SIG-M5 (cell line): ENCODE data around the gene RGS7.
"Not testable (repeated sequence)": the region's sequence is repeated elsewhere in the genome, so short reads cannot be mapped to it uniquely, and the experiment has no call there.

Source experiments
- DNase-seq: peaks from one replicate; lab custom pipeline; 2025; lab: John Stamatoyannopoulos, UW

The RGS7 gene

DNA sequence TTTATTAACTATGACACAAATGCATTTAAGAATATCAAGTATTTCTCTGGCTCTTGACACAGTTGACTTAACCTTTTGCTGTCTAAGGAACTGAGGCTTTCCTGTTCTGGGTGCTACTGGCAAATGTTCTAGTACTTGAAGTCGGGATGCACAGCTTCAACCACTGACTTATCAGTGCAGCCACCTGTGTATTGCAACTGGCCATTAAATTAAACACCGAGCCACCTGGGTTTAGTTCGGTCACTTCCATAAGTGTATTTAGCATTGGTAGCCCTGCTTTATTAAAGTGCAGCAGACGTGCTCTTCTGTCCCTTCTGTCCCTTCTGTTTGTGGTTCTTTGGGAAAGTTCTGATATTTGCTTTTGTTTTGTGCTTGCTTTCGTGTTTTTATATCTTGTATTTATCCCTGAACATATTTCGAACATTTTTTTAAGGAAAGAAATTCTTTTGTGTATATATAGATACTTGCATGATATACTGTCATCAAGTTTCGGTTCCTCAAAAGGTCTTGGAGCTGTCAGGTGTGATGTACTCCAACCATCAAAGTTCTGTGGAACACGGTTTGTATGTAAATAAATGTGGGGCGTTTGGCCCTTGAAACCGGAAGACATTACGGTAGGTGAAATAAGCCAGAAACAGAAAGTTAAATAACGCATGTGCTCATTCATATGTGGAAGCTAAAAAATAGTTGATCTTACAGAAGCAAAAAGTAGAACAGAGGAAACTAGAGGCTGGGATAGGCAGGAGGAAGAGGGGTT is 447.1 kb downstream of the RGS7 start:
- no peak for DNase-seq

DNA sequence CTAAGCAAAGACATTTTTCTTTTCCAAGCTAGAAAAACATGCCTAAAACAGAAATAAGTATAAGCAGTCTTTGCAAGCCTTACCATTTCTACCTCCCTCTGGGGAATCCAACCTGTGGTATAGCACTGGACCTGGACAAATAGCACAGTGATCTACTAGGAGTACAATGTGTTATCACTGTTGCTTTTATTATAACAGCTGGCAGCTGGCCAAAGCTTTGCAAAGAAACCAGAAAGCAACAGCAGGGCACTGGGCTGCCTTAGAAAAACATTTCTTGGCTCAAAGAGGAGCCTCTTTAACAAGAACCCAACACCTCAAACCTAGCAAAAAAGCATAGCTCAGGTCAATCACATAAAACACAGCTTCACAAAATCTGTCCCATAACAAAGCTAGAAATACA is 450.5 kb downstream of the RGS7 start:
- DNase-seq = no peak

DNA sequence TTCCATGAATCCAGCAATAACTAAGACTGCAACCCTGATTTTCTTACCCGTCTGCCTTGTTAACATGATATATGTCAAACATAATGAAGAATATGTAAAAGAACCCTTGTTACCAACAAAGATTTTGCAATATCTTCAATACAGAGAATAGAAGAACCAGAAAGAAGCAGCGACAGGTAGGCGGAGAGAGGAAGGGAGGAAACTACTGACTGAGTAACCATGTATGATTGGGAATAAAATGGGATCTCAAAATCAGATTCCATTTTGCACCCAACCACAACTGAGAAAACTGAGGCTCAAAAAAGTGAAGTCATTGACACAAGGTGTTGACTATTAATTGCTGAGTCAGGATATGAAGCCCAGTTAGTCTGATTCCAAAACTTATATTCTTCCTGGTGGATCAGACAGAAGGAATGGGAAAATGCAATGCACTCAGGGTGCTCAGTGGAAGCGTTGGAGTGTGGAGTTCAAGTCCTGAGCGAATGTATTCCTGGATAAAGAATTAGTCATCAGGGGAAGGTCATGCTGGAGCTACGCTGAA is 451.7 kb downstream of the RGS7 start:
- no peak for DNase-seq

DNA sequence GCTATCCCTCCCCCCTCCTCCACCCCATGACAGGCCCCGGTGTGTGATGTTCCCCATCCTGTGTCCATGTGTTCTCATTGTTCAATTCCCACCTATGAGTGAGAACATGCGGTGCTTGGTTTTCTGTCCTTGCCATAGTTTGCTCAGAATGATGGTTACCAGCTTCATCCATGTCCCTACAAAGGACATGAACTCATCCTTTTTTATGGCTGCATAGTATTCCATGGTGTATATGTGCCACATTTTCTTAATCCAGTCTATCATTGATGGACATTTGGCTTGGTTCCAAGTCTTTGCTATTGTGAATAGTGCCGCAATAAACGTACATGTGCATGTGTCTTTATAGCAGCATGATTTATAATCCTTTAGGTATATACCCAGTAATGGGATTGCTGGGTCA is 461.6 kb downstream of the RGS7 start:
- DNase-seq = not testable (repeated sequence)

DNA sequence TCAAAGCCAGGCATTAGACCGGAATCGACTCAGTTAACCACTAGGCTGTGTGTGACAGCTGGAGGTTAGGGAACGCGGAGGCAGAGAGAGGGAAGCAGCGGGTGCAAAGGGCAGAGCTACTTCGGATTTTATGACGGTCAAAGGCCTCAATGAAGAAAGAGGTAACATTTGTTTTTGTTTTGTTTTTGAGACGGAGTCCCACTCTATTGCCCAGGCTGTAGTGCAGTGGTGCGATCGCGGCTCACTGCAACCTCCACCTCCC is 468.3 kb downstream of the RGS7 start:
- DNase-seq = no peak

DNA sequence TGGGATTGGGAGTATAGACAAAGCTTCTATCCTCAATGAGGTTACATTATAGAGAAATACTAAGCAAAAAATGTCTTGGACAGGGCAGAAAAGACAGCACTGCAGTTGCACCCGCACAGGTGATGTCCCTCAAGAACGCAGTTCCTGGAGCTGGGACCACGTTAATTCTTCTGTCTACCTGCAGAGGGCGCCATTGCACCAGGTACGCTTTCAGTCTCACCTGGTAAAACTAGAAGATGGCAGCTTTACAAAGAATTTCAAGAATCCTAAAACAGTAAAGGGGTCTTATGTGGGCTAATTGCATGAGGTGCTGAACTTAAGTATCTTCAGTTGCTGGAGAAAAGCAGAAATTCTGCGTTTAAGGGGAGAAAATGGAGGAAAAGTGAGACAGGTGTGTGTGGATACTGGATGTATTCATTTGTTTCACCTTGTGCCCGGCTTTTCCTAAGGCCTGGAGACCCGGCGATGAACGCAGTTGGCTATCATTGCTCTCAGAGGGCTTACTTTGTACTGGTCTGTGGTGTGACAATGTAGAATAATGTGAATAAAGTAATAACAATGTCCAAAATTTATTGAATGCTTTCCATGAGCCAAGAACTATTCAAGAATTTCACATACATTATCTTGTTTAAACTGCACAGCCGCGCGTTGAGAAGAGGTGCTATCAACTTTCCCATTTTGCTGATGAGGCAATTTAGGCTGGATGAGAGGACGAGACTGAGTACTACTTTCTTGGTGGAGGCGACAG is 468.8 kb downstream of the RGS7 start:
- DNase-seq = no peak

DNA sequence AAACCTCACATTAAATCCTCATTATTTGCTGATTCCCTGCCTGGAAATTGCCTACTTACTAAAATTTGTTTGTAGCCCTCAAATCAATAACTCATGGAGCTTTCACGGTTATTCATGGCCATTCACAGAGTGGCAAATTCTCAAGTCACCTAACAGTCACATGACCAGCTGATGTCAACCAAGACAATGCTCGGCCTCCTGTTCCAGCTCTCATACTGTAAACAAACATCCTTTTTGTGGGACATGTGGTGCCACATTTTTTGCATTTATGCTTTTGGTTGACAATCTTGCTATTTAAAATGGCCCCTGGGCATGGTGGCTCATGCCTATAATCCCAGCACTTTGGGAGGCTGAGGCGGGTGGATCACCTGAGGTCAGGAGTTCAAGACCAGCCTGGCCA is 473.5 kb downstream of the RGS7 start:
- no peak for DNase-seq

DNA sequence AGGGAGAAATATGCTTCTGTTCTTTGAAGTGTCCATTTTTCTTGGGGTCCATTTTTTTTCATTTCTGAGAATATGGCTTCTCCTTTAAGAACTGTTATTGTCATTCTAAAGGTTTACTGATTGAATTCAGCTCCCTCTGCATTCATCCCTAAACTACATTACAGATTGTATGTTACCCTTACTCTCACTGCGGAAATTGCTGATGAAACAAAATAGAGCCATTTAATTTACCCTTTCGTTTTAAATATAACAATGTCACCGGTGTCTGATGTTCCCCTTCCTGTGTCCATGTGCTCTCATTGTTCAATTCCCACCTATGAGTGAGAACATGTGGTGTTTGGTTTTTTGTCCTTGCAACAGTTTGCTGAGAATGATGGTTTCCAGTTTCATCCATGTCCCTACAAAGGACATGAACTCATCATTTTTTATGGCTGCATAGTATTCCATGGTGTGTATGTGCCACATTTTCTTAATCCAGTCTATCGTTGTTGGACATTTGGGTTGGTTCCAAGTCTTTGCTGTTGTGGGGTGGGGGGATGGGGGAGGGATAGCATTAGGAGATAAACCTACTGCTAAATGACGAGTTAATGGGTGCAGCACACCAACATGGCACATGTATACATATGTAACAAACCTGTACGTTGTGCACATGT is 474.2 kb downstream of the RGS7 start:
- DNase-seq = not testable (repeated sequence)

DNA sequence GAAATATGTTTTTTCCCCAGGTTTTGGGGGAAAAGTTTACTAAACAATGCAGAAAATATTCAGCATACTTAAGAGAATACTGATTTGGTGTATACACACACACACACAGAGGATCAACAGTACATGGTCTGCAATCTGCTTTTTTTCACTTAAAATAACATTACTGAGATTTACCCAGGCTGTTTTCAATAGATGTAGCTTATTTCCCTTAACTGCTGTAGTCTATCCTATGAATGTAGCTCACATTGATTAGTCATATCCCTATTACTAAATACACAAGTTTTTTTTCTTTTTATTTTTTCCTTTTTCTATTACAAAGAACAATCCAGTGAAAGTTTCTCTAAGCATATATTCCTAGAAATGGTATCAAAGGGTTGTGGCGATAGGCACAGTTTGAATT is 478.4 kb downstream of the RGS7 start:
- no peak for DNase-seq

DNA sequence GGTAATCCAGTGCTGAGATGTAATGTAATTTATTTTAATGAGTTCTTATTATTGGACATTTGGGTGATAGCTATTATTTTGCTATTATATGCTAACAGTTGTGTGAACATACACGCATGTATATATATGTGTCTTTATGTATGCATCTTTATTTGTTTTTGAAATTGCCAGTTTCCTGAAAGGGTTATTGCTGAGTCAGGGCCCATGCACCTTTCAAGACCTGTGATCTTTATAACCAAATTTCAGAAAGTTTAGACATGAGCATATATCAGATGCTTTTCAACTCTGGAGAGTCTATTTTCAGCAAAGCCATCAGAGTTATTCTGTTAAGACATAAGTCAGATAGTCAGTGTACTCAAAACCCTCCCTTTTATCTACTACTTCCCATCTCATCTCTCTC is 479.4 kb downstream of the RGS7 start:
- no peak for DNase-seq

DNA sequence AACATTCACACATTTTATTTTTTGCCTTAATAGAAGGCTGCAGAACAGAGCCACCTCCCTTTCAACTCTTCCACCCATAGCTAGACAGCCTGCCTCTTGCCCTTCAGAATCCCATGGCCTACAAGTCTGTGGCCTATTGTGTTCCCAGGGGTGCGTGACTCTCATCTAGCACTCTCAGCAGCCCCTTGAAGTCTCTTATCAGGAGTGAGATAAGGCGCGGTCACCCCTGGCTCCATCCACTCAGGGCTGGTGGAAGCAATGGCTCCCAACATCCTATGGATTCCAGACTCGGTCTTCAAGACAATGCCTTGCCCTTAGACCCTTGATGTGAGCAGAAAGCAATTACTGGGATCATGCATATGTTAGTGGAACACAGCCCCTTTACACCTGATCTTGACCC is 480.9 kb downstream of the RGS7 start:
- DNase-seq = no peak

DNA sequence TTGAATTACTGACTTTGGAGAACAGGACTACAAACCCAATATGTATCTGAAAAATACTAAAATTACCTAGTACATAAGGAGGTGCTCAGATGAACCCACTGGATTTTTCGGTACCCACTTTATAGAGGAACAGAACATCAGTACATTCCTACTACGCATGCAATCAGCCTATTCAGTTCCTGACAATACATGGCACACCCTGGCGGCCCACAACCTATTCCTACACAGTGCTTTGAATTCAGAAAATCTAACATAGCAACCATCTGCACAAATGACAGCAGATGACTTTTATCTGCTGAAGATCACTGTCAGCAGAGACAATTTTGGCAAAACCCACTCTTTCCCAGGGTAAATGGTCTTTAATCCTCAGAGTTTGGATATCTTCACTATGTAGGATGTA is 487.9 kb downstream of the RGS7 start:
- DNase-seq = no peak

DNA sequence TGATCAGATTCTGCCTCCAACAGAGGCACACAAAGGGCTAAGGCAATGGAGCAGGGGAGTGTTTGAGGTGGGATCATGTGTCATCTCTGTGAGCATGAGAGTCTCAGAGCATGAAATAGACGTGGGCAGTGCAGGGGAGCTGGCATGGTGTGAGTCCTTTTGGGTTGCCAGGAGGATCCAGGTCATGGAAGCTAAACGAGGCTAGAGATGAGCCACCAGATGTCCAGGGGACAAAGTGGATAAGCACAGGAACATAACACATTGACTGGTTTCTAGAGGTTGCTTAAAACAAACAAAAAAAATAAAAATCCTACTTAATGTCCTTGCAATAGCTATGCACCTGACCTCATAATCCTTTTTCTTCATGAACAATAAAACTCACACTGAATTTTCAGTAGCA is 490.3 kb downstream of the RGS7 start:
- DNase-seq = no peak

DNA sequence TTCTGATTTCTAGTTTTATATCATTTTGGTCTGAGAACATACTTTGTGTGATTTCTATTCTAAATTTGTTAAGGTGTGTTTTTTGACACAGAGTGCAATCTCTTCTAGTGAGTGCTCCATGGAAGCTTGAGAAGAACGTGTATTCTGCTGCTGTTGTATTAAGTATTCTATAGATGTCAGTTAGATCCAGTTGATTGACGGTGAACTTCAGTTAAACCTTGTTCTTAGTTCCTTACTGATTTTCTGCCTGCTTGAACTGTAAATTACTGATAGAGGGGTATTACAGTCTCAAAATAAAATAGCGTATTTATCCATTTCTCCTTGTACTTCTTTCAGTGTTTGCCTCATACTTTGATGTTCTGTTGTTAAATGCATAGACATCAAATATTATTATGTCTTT is 497.0 kb downstream of the RGS7 start:
- no peak for DNase-seq

DNA sequence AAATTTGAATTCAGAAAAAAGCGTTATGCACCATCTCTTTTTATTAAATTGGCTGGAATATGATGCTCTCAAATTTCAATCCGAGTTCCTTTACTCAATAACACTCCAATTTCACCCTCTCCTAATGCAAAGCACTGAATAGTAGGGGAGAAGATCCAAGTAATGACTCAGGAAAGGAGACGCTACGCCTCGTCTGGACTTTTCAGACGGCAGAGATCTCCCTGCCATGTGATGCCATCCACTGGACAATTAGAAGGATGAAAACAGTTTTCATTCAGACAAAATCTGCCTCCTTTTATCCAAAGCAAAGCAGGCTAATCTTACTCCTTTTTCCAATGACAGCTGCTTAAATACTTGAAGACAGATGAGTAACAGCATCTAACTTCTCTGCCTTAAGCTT is 502.6 kb downstream of the RGS7 start:
- DNase-seq = no peak

DNA sequence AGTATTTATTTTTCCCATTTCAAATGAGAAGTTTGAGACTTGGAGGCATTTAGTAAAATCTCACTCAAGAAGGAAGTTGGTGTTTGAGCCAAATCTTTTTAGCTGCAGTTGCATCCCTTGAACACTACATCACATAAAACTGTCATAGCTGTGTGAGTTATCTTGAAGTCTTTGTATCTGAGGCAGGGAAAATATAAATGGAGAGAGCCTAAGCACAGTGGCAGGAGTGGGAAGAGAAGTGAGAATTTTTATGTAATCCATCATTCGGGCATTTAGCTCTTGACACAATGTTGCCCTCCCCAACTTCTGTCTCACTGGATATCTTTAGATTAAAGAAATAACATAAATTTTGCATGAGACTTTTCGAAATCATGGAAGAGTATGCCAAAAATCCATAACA is 509.7 kb downstream of the RGS7 start:
- no peak for DNase-seq

DNA sequence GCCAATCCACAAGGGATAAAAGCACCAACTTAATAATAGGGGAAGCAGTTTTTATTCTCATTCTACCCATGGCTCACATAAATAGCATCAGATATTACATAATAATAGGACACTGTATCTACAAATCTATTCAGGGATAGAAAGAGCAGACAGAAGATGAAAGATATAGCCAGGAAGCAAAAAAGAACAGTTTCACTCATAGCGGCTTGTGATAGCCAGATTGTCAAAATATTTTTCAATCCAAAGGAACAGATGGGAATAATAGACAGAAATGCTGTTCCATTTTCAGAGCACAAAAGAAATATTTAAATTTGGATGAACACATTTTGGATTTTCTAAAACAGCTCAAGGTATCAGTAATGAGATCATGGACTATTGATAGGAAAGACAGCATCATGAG is 512.5 kb downstream of the RGS7 start:
- no peak for DNase-seq

DNA sequence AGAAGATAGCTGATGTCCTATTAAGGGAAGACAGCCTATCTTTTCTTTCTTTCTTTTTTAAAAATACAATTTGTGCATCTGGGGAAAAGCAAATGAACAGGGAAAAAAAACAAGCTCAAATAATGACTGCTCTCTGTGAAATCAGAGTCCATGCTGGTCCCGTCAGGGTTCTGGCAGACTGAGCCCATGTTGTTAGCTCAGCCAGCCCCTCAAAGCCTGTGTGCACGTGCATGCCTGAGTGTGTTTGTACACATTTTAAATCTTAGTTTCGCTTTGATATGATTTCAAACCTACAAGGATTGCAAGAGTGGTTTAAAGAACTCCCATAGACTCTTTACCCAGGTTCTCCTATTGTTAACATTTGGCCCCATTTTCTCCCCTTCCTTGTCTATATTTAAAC is 513.2 kb downstream of the RGS7 start:
- DNase-seq = no peak

DNA sequence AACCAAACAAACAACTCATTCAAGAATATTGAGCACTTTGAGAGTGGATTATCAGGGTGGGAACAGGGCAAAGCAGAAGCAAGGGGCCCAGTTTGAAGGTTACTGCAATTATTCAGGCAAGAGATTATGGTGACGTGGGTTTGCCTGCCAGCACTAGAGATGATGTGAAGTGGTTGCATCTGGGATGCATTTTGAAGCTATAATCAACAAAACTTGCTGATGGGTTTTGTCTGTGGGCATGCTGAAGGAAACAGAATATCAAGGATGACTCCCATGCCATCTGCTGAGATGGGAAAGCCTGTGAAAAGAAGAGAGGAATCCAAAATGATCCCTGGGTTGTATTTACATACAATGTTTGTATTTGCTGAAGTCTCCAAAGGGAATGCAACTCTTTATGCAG is 520.7 kb downstream of the RGS7 start:
- DNase-seq = no peak

DNA sequence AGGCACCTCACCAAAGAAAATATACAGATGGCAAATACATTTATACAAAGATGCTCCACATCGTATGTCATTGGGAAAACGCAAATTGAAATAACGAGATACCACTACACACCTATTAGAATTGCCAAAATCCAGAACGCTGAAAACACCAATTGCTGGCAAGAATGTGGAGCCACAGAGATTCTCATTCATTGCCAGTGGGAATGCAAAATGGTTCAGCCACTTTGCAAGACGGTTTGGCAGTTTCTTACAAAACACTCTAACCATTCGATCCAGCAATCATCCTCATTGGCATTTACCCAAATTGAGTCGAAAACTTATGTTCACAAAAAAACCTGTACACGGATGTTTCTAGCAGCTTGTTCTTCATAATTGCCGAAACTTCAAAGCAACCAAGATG is 521.7 kb downstream of the RGS7 start:
- DNase-seq = no peak

DNA sequence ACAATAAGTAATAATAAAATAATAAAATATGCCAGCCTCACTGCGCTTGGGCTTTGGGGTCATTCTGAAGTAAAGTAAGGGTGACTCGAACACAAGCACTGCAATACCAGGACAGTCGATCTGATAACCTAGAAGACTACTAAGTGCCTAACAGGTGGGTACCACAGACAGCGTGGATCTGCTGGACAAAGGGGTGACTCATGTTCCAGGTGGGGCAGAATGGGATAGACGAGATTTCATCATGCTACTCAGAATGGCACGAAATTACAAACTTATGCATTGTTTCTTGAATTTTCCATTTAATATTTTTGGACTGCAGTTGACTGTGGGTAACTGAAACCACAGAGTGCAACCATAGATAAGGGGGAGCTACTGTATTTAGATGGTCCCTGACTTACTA is 523.9 kb downstream of the RGS7 start:
- DNase-seq = no peak

DNA sequence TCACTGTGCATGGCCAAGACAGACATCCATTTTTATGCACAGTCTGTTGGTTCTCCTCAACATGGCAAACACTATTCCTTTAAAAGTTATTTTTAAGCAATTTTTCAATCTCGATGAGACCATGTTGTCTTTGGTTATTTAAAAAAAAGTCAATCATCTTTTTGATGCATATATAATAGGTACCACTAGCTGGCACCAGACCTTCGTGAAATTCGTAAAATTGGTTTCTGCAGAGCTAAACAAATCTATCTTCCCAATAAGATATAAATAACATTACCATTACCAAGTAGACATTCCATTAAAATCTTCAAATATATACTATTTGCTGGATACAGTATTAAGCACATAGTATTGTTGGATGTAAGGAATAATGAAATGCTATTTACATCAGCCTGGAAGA is 525.1 kb downstream of the RGS7 start:
- DNase-seq = no peak

DNA sequence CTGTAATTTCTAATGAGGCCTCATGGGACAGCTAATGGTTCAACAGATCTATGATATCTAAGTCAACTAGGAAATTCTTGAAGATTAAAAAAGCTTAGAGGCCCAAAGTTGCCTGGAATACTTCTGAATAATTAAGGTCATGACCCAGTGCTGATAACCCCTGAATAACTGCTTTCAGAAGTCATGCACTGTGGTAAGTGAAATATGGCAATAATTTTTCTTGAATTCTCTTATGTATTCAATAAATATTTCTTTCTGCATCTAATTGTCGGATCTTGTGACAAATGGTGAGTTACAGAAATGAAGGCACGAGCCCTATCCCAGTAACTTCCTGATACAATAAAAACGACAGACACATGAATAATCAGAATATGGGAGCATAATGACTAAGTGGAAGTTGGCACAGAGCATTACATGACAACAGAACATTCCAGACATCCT is 525.8 kb downstream of the RGS7 start:
- no peak for DNase-seq
